Endothelial cell of hepatic sinusoid (primary cell): ENCODE results near the gene SQOR.

ENCODE experiments used
- in situ Hi-C: cut with HindIII; loops from 2 replicates; pipeline ENCODE4 v1.10.0; 2017; ENCODE audit warnings: low sequenced_read_pairs

The SQOR gene

GRCh38 chr15:45703670-45704328 is 69.0 kb downstream of the SQOR start:
- in situ Hi-C loops: loop anchor here (10.0 kb wide), 1 partner anchor 211 kb away; no protein-coding TSS in a partner anchor

- in situ Hi-C loops: loop anchor here (10.0 kb wide), 1 partner anchor 210 kb away; no protein-coding TSS in a partner anchor
These were observed 69.8 kb downstream of the SQOR start for GRCh38 chr15:45704329-45705249.

- in situ Hi-C loops: loop anchor here (10.0 kb wide), 1 partner anchor 209 kb away; no protein-coding TSS in a partner anchor
These were observed 71.0 kb downstream of the SQOR start for GRCh38 chr15:45705510-45706473.

GRCh38 chr15:45710657-45711056 is 75.8 kb downstream of the SQOR start:
- in situ Hi-C loops: no loop called here

GRCh38 chr15:45714590-45715488 is 80.0 kb downstream of the SQOR start:
- in situ Hi-C loops: no loop called here

GRCh38 chr15:45715528-45715927 is 80.7 kb downstream of the SQOR start:
- in situ Hi-C loops: no loop called here

GRCh38 chr15:45719490-45719889 is 84.7 kb downstream of the SQOR start:
- in situ Hi-C loops: no loop called here

GRCh38 chr15:45720183-45720582 is 85.4 kb downstream of the SQOR start:
- in situ Hi-C loops: loop anchor here (5.0 kb wide), 1 partner anchor 38 kb away; no protein-coding TSS in a partner anchor

GRCh38 chr15:45728641-45729040 is 93.8 kb downstream of the SQOR start:
- in situ Hi-C loops: no loop called here

- in situ Hi-C loops: no loop called here
These were observed 94.3 kb downstream of the SQOR start for GRCh38 chr15:45729141-45729540.

- in situ Hi-C loops: no loop called here
These were observed 96.5 kb downstream of the SQOR start for GRCh38 chr15:45731343-45731742.

- in situ Hi-C loops: no loop called here
These were observed 97.8 kb downstream of the SQOR start for GRCh38 chr15:45732662-45733061.

GRCh38 chr15:45734260-45734711 is 99.5 kb downstream of the SQOR start:
- in situ Hi-C loops: no loop called here
